HT1080 (cell line): ENCODE data around the gene EPC2. TPM values are rescaled to one million over a fixed set of nuclear protein-coding genes. Genes with fewer than 3 reads are reported as not detected.
"Not testable (repeated sequence)": the region's sequence is repeated elsewhere in the genome, so short reads cannot be mapped to it uniquely, and the experiment has no call there.

Experiments used
- DNase-seq: peaks from one replicate; pipeline ENCODE4 v3.0.0-alpha.2; 2015; ENCODE audit warnings: low read depth
- total RNA-seq: library from RNA; depleted of rRNA; stranded (reverse); fragments of >200 nt; shearing (Covaris generic); gene quantifications from 2 replicates; pipeline ENCODE4 v1.2.3, GENCODE V29; 2014

Gene EPC2
- total RNA-seq, 1 experiment from 2014 or later = 17.1 TPM

DNA sequence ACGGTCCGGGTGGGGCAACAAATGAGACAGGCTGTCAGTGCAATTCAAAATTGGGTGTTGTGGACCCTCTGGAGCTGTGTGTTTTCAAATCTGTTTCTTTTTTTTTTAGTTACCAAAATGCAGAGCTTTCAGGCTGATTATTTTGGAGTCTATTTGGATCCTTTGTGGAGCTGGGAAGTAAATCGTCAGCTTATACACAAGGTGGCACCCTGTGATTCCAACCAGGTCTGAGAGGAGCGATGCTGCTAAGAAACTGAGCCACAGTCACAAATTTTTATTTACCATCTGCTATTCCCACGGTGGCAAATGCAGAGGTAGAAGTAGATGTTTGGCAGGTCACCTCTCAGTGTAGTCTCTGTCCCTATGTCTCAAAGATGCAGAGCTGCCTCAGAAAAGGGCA is 3.8 kb upstream of the EPC2 start:
- peak; percentile 4 for DNase-seq

DNA sequence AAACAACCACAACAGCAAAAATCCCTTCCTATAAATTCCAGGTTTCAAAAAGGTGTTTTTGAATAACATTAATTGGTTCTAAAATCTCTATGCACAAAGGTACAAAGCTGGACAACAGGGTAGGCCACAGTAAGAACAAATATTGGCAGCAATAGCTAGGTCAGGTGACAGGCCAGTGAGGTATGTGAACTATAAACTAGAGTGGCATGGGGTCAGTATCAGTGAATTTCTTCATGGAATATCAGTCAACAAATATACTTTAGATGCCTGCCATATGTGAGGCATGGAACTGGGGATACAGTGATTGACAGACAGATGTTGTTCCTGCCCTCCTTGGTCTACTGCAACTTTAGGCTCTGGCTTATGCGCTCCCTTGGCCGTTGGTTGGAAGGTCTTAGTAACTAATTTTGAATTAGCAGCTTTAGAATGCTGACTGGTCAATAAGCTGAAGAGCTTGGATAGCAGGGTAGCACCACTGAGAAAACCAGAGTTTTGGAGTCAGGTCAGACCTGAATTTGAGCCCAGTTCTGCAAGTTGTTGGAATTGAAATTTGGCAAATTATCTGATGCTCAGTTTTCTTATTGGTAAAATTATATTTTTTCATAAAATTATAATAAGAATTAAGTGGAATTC is 2.3 kb upstream of the EPC2 start:
- no peak for DNase-seq

DNA sequence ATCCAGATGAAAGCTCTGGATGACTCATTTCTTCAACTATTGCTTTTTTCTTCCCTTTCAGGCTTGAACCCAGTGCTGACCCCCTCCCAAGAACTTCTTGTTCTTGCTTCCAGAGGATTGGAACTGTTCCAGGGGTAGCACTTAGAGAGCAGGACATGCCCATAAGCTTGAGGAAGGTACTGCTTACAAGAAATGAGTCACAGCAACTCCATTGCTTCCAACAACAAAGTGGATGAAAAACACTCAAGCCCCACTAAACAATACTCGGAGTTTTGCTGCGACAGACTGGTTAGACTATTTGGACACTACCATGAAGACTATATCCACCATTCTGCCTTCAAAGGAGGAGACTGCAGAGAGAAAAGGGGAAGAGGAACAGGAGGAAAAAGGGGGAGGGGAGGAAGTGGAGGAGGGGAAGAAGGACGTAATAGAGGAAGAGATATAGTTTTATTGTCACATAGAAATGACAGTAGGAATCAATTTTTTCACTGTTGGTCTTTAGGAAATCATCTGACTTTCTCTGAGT is 1.6 kb upstream of the EPC2 start:
- DNase-seq = peak; percentile 77

DNA sequence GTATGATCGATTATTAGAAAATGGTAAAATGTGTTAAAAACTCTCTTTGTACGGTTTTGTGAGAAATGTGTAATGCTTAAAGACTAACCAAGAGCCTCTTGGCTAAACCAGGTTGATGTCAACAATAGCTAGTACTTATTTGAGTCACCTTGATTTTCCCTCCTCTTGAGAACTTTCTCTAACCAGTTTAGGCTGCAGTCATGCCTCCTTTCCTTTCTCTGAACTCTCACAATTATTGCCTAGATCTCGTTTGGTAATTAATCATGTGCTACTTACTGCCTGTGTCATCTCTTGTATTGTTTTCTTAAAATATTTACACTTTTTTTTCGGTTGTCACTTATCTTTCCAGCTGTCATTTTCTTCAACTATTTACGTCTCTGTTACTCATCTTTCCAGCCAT is 1.1 kb upstream of the EPC2 start:
- no peak for DNase-seq

DNA sequence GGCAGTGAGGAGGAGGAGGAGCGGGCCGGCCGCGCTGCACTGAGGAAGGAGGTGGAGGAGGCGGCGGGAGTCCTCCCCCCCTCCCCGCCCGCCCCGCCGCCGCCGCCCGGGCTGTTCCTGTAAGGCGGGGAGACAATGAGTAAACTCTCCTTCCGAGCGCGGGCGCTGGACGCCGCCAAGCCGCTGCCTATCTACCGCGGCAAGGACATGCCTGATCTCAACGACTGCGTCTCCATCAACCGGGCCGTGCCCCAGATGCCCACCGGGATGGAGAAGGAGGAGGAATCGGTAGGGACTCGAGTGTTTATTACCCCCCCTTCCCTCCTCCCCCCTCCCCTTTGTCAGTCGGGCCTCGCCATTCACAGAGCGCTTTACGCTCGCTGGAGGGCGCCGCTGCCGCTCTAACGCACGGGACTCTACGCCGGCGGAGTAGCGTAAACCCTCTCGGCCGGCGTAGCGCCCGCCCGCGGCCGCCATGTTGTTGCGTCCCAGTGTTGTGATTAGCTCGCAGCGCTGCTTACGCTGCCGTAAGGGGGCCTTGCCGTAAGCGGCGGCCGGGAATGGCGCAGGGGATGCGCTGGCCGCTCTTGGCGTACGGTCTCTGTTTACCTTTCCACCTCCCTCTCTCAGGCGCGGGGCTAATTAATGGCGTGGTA is 460 bp downstream of the EPC2 start:
- DNase-seq = peak; percentile 92

DNA sequence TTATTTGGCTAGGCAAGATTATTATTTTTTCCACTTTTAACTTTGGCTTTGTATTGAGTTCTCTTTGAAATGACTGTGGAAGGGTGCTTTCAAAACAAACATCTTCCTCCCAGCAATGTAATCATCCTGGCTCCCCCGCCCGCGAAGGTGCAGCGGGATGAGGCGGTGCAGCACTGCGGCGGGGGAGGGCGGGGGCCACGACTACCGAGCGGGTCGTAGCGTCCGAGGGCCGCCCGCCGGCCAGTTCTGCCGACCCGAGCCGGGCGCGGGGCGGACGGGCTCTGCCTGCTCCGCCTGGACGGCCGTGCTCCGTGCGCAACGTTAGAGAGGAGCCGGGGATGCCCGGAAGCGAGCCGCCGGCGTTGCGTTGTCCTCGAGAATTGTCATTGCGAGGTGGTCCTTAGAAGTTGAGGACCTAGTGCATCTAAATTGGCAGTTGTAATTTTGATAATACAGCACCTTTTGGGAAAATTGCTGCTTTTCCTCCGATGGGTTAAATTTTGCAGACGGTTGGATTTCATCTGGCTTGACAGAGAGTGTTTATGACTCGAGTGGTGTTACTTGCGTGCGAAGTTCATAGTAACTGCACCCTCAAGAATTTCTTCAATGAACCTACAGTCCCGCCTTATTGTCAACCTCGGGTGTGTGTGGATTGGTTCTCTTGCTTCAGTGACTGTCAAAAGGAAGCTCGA is 1.1 kb downstream of the EPC2 start:
- DNase-seq = peak; percentile 78

DNA sequence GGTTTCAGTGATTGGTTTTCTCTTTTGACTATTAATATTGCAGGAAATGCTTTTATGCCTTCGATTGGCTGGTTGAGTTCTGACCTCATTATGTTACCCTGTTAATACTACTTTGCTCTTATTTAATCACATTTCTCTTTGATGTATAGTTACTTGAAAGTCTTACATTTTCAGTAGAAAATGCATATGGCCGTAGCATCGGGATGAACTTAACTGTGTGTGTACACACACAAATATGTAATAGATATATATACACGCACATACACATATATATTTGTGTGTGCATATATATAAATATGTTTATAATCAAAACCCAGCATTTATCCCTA is 1.6 kb downstream of the EPC2 start:
- DNase-seq = no peak

DNA sequence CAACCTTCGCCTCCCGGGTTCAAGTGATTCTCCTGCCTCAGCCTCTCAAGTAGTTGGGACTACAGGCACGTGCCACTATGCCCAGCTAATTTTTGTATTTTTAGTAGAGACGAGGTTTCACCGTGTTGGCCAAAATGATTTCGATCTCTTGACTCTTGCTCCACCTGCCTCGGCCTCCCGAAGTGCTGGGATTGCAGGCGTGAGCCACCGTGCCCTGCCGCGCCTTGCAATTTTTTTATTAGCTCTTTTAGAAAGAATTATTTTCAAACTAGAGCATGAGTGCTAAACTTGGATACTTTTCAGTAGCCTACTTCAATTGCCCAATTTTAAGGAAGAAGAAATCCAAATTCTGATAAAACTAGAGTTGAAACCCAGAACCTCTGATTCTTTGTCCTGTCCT is 3.2 kb downstream of the EPC2 start:
- not testable (repeated sequence) for DNase-seq

DNA sequence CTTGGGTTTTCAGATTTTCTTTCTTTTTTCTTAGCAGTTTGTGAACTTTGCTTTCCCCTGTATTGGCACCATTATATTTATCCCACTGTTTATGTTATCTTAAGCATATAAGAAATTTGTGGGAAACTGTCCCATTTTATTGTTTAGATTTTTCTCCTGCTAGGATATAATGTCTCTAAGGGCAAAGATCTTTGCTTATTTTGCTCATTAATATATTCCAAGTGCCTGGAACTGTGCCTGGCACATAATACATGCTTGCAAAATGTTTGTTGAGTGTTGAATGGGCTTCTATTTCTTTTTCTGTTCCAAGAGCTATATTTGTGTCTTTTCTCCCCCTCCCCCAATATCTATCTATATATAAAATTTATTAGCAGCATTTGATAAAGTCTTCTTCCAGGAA is 5.4 kb downstream of the EPC2 start:
- DNase-seq = no peak

DNA sequence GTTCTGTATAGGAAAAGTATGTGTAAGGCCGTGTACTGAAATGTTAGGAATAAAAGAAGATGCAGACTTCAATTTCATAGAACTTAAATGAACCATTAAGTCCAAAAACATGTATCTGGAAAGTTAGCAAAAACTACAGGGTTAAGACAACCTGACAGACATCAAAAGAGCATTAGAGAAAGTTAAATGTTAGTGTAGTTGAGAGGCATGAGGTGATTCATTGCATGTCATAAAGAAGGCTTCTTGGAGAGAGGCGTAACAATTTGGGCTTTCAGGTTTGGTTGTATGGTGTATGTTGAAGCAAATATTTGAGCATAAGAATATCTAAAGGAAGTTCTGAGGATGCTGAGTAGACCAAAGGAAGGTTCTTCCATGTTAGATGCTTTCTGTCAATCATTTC is 6.3 kb downstream of the EPC2 start:
- DNase-seq = no peak

DNA sequence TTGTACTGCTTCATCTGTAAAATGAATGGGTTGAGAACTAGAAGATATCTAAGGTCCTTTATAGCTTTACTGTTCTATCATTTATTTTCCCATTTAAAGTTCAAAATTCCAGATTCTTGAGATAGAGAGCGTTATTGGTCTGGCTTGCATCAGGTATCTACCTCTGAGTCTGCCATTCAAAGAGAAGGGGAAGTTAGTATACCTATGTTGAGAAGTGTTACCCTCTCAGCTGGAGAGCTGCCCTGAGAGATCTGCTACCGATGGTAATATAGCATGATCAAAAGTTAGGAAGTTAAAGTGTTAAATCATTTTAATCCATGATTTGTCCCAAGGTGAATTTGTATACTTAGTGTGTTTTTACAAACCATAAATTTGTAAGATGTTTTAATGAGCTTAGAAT is 7.4 kb downstream of the EPC2 start:
- DNase-seq = no peak

DNA sequence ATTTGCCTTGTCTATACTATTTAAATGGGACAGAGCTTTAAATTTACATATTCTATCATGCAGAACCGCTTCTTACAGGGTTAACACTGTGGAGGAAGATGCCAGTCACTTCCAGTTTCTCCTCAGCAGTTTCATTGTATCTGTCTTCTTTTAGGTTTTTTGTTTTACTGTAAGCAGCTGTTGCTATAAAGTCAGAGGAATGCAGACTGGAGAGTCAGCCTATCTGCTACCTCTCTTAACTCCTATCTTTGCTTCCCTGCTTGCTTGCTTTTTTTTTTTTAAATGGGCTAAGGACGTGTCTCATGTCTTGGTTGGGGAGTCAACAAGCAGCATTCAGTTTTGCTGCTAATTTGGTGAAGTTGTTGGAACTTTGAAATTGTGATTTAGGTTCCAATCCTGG is 8.9 kb downstream of the EPC2 start:
- no peak for DNase-seq

DNA sequence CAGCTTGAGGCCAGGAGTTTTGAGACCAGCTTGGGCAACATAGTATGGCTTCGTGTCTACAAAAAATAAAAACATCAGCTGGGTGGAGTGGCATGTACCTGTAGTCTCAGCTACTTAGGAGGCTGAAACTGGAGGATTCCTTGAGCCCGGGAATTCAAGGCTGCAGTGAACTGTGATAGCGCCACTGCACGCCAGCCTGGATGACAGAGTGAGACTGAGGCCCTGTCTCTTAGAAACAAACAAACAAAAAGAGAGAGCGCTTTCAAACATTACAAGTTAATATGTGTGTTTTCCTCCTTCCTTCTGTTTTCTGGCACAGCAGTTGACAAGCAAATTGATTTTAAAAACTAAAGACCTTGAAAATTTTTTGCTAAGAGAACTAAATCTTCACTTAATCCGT is 9.9 kb downstream of the EPC2 start:
- DNase-seq = no peak

DNA sequence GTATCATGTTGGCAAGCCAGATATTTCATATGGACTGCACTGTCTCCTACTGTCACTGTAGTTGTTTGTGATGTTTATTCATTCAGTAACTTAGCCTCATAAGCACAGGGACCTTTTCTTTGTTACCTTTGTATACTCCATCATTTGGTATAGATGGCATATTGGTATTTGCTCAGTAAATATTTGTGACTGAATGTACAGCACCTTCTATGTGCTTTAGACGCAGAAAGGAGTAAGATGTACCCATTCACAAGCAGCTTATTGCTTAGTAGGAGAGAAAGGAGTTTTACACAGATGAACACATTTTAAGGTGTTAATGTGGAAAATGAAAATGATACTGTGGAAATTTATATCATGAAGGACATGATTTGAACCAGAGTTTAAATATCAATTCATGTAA is 12.0 kb downstream of the EPC2 start:
- no peak for DNase-seq

DNA sequence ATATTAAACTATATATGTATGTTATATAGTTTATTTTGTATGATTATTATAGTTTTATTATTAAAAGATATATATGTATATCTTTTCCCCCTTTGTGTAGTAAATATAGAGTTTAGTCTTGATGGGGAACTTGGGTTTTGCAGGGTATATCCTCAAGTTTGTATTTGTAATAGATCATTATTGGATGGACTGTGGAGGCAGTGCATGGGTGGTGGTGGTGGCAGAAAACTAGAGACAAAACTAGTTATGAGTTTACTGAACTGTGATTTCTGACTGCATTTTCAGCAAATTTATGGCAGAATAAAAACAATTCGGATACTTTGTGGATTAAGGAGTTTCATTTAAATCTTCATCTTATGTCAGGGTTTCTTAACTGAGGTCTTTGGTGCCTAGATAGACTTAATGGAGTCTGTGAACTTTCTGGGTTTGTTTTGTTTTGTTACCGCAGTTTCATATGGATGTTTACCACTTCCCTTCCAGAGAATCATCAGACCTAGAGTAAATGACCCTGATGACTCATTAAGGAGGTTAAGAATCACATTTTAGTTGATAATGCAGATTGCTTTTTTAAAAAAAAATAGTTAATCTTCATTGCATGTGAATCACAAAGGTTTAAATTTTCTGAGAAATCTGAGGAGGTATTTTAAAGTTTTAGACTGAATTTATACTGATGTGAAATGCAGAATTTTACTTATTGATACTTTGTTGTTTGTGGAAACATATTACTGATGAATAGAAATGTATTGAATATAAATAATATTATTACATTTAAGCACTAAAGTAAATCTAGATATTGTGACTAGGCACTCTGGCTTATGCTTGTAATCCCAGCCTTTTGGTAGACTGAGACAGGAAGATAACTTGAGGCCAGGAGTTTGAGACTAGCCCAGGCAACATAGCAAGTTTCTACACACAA is 14.5 kb downstream of the EPC2 start:
- peak; percentile 72 for DNase-seq

DNA sequence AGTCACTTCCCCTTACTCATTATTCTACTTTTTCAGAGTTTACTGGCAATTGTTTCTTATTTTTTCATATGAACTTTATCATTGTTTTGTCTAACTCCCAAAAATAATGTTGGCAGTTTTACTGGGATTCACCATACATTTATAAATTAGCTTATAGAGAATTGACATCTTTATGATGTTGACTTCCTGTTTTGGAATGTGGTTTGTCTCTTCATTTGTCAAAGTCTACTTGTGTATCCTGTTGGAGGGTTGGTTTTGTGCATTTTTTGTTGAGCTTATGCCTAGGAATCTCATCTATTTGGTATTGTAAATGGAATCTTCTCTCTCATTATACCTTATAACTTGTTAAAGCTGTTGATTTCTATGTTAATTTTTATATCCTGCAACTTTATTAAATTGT is 16.4 kb downstream of the EPC2 start:
- DNase-seq = no peak

DNA sequence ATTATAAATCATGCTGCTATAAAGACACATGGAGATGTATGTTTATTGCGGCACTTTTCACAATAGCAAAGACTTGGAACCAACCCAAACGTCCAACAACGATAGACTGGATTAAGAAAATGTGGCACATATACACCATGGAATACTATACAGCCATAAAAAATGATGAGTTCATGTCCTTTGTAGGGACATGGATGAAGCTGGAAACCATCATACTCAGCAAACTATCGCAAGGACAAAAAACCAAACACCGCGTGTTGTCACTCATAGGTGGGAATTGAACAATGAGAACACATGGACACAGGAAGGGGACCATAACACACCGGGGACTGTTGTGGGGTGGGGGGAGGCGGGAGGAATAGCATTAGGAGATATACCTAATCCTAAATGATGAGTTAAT is 17.8 kb downstream of the EPC2 start:
- DNase-seq = not testable (repeated sequence)

DNA sequence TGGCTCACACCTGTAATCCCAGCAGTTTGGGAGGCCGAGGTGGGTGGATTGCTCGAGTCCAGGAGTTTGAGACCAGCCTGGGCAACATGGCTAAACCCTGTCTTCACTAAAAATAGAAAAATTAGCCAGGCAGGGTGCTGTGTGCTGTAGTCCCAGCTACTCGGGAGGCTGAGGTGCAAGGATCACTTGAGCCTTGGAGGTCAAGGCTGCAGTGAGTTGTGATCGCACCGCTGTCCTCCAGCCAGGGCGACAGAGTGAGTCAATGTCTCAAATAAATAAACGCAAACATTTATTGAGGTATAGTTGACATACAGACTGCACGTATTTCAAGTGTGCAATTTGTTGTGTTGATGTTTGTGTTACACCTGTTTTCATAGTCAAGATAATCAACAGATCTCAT is 19.7 kb downstream of the EPC2 start:
- DNase-seq = no peak

DNA sequence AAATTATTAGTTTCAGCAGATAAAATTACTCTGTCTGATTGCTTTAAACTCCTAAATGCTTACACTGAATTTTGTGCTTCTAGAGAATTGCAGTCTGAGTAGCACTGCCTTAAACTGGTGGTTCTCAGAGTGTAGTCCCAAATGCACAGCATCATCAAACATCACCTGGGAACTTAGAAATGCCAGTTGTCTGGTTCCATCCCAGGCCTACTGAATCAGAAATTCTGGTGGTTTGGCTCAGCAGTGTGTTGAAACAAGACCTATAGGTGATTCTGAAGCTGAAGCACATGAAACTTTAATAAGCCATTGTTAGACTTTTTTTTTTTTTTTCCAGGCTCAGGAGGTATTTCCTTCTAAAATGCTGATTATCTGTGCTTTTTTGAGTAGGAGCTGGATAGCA is 22.0 kb downstream of the EPC2 start:
- DNase-seq = no peak

DNA sequence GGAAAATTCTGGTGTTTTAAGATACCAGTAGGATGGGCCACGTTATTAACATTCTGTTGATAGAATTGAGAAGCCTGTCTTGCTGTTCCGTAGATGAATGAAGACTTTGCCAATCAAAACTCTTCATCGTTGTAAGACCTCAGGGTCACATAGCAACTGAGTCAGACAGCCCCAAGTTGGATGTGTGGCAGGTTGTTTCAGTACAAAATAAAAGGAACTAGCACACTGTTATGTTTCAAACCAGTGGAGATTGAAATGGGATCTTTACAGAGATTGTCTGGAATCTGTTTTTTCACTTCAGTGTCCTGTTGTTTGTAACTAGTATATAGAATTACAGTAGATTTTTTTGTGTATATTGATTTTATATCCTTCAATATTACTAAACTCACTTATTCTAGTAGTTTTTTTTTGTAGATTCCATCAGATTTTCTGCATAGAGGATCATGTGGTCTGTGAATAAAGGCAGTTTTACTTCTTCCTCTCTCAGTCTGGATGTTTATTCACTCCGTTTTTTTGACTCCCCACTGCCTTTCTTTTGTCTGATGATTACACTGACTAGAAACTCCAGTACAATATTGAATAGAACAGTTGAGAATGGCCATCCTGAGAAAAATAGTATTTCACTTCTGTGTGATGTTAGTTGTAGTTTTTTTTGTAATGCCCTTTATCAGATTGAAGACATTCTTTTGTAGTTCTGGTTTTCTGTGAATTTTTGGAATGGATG is 22.7 kb downstream of the EPC2 start:
- no peak for DNase-seq

DNA sequence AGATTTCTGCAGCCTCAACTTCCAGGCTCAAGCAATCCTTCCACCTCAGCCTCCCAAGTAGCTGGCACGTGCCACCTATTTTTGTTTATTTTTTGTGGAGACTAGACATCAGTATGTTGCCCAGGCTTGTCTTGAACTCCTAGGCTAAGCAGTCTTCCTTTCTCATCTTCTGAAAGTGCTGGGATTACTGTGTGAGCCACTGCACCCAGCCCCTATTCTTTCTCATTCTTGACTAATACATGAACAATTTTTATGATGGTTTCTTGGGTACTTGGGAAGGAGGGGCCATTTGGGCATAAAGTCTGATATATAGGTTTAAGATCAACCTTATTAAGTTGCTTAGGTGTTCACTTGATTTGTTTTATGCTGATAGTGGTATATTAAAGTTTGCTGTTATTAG is 26.2 kb downstream of the EPC2 start:
- DNase-seq = peak; percentile 26
